OCI-LY1 (cell line): ENCODE data around the gene EMILIN3.

Experiments
- H2AFZ ChIP-seq: fragments of 200-600 bp; sonication (generic), shearing (Covaris generic); 2 replicates; pipeline ENCODE4 v1.6.0; 2014; ENCODE audit warnings: antibody characterized with exemption, mild to moderate bottlenecking, low read length
- H3F3A ChIP-seq: fragments of 200-600 bp; sonication (generic), shearing (Covaris generic); 2 replicates; pipeline ENCODE4 v1.6.0; 2014; ENCODE audit warnings: mild to moderate bottlenecking, antibody characterized with exemption, low read length, moderate library complexity; ENCODE audit not compliant: insufficient read depth
- H3K27ac ChIP-seq: fragments of 200-600 bp; sonication (generic); 2 replicates; pipeline ENCODE4 v1.5.1; 2014; ENCODE audit warnings: low read length, mixed run types, mild to moderate bottlenecking, low read depth; ENCODE audit not compliant: poor library complexity, severe bottlenecking
- H3K27me3 ChIP-seq: fragments of 200-600 bp; sonication (generic); 2 replicates; pipeline ENCODE4 v1.6.0; 2014; ENCODE audit warnings: antibody characterized with exemption, mild to moderate bottlenecking, low read length, moderate library complexity; ENCODE audit not compliant: insufficient read depth
- H3K36me3 ChIP-seq: fragments of 200-600 bp; sonication (generic); 2 replicates; pipeline ENCODE4 v1.6.1; 2014; ENCODE audit warnings: mild to moderate bottlenecking, antibody characterized with exemption, low read length, moderate library complexity, mixed read lengths; ENCODE audit not compliant: insufficient read depth
- H3K4me1 ChIP-seq: fragments of 200-600 bp; sonication (generic); 2 replicates; pipeline ENCODE4 v1.5.1; 2014; ENCODE audit warnings: mild to moderate bottlenecking, low read length, moderate library complexity; ENCODE audit not compliant: insufficient read depth, severe bottlenecking
- H3K4me2 ChIP-seq: fragments of 200-600 bp; sonication (generic), shearing (Covaris generic); 2 replicates; pipeline ENCODE4 v1.6.1; 2014; ENCODE audit warnings: low read length
- H3K4me3 ChIP-seq: fragments of 200-600 bp; sonication (generic); 2 replicates; pipeline ENCODE4 v1.5.1; 2014; ENCODE audit warnings: low read length, low read depth, mild to moderate bottlenecking, mixed read lengths; ENCODE audit not compliant: poor library complexity, severe bottlenecking
- H3K79me2 ChIP-seq: fragments of 200-600 bp; shearing (Covaris generic); 2 replicates; pipeline ENCODE4 v1.6.1; 2016; ENCODE audit warnings: mixed run types, low read length, mixed read lengths; ENCODE audit not compliant: insufficient read depth
- H3K9ac ChIP-seq: fragments of 200-600 bp; sonication (generic), shearing (Covaris generic); 2 replicates; pipeline ENCODE4 v1.6.1; 2014; ENCODE audit warnings: mild to moderate bottlenecking, low read length, mixed read lengths
- H3K9me2 ChIP-seq: fragments of 200-600 bp; sonication (generic), shearing (Covaris generic); 2 replicates; pipeline ENCODE4 v1.6.1; 2014; ENCODE audit warnings: low read depth, mild to moderate bottlenecking, low read length, mixed read lengths
- H3K9me3 ChIP-seq: fragments of 200-600 bp; shearing (Covaris generic); 2 replicates; pipeline ENCODE4 v1.6.1; 2014; ENCODE audit warnings: low read length, mixed read lengths
- H4K20me1 ChIP-seq: fragments of 200-600 bp; sonication (generic), shearing (Covaris generic); 2 replicates; pipeline ENCODE4 v1.6.0; 2016; ENCODE audit warnings: mild to moderate bottlenecking, low read length; ENCODE audit not compliant: insufficient read depth
- EZH2 ChIP-seq: fragments of 200-600 bp; sonication (generic), shearing (Covaris generic); IDR thresholded peaks from 2 replicates; pipeline ENCODE4 v1.8.0; 2017; ENCODE audit warnings: borderline replicate concordance, mixed run types, mild to moderate bottlenecking, antibody characterized with exemption, low read length, moderate library complexity, mixed read lengths
- TF ChIP-seq, protein P1 (sequence below): fragments of 200-600 bp; sonication (generic), shearing (Covaris generic); IDR thresholded peaks from 2 replicates; pipeline ENCODE4 v1.5.1; 2017; ENCODE audit warnings: mild to moderate bottlenecking, antibody characterized with exemption, low read length, moderate library complexity, mixed read lengths

The EMILIN3 gene

GRCh38 chr20:41334443-41335421, 31.9 kb downstream of the EMILIN3 start:
- H3K9ac ChIP-seq: no peak overlapping the region
- TF ChIP-seq, protein P1, sequence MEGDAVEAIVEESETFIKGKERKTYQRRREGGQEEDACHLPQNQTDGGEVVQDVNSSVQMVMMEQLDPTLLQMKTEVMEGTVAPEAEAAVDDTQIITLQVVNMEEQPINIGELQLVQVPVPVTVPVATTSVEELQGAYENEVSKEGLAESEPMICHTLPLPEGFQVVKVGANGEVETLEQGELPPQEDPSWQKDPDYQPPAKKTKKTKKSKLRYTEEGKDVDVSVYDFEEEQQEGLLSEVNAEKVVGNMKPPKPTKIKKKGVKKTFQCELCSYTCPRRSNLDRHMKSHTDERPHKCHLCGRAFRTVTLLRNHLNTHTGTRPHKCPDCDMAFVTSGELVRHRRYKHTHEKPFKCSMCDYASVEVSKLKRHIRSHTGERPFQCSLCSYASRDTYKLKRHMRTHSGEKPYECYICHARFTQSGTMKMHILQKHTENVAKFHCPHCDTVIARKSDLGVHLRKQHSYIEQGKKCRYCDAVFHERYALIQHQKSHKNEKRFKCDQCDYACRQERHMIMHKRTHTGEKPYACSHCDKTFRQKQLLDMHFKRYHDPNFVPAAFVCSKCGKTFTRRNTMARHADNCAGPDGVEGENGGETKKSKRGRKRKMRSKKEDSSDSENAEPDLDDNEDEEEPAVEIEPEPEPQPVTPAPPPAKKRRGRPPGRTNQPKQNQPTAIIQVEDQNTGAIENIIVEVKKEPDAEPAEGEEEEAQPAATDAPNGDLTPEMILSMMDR: no peak
- TF ChIP-seq EZH2: no peak
- H3K79me2 ChIP-seq: no peaks in the 10 kb centered on the region
- no peaks in the 10 kb centered on the region for H3K9me3 ChIP-seq
- H3F3A ChIP-seq: no peaks in the 10 kb centered on the region
- H3K36me3 ChIP-seq: no peaks in the 10 kb centered on the region
- H4K20me1 ChIP-seq: no peaks in the 10 kb centered on the region
- no peak overlapping the region for H3K4me3 ChIP-seq
- no peak overlapping the region for H2AFZ ChIP-seq
- no peaks in the 10 kb centered on the region for H3K9me2 ChIP-seq
- H3K4me2 ChIP-seq: no peak overlapping the region
- 0 out of 2 replicates have a peak, but pooled peaks cover 3% of the 10 kb centered on the region for H3K27me3 ChIP-seq
- H3K4me1 ChIP-seq: peaks cover 5% of the 10 kb centered on the region
- no peak overlapping the region for H3K27ac ChIP-seq

DNA sequence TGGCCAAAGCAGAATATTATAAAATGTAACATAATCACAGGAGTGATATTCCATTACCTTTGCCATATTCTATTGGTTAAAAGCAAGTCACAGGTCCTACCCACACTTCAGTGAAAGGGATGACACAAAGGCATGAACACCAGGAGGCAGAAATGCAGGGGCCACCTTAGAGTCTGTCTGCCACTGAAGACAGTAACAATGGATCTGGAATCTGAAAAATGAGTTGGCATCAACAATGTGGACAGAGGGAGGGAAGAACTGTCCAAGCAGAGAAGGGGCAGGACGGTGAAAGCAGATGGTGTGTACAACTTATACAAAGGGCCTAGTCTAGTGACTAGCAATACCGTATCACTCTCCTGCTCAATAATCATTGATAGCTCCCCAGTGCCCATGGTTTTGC, 32.6 kb downstream of the EMILIN3 start:
- H3K4me2 ChIP-seq: no peak overlapping the region
- no peak overlapping the region for H3K27ac ChIP-seq
- TF ChIP-seq, protein P1: no peak
- 0 out of 2 replicates have a peak, but pooled peaks cover 3% of the 10 kb centered on the region for H3K27me3 ChIP-seq
- H3K36me3 ChIP-seq: no peaks in the 10 kb centered on the region
- no peak overlapping the region for H2AFZ ChIP-seq
- no peak overlapping the region for H3K9ac ChIP-seq
- no peaks in the 10 kb centered on the region for H3K9me3 ChIP-seq
- H3F3A ChIP-seq: no peaks in the 10 kb centered on the region
- H4K20me1 ChIP-seq: no peaks in the 10 kb centered on the region
- H3K4me1 ChIP-seq: peaks cover 9% of the 10 kb centered on the region
- H3K4me3 ChIP-seq: no peak overlapping the region
- no peaks in the 10 kb centered on the region for H3K9me2 ChIP-seq
- H3K79me2 ChIP-seq: no peaks in the 10 kb centered on the region

DNA sequence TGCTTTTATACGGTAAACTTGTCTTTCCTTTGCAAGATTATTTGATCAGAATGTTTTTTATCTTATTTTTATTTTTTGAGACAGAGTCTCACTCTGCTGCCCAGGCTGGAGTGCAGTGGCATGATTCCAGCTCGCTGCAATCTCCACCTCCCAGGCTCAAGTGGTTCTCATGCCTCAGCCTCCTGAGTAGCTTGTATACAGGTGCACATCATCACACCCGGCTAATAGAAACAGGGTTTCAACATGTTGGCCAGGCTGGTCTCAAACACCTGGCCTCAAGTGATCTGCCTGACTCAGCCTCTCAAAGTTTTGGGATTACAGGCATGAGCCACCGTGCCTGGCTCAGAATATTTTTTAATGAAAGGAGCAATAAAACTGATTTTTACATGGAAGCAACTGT, 34.9 kb downstream of the EMILIN3 start:
- Histone ChIP-seq H3K4me2 (no peak overlapping the region), H3K4me1 (peaks cover 9% of the 10 kb centered on the region), H2AFZ (no peak overlapping the region), H3F3A (no peaks in the 10 kb centered on the region), H3K9me3 (no peaks in the 10 kb centered on the region), H4K20me1 (no peaks in the 10 kb centered on the region), H3K27ac (no peak overlapping the region), H3K36me3 (no peaks in the 10 kb centered on the region), H3K27me3 (0 out of 2 replicates have a peak, but pooled peaks cover 3% of the 10 kb centered on the region), H3K4me3 (no peak overlapping the region), H3K9ac (no peak overlapping the region), H3K9me2 (no peaks in the 10 kb centered on the region), H3K79me2 (no peaks in the 10 kb centered on the region)
- TF ChIP-seq EZH2: no peak
- TF ChIP-seq, protein P1: no peak
